ENCODE measurements around the gene NT5M.

NT5M gene

GRCh38 chr17:17354560-17355349, 51.6 kb downstream of the NT5M start:
- peak; percentile 81 for DNase-seq (ENCODE audit: low read depth, low spot score)

GRCh38 chr17:17355426-17355825, 52.3 kb downstream of the NT5M start:
- no peak for DNase-seq (ENCODE audit: low read depth, low spot score)

- peak; percentile 92 for DNase-seq (ENCODE audit: low read depth, low spot score)
Observed at GRCh38 chr17:17356149-17356930, 53.2 kb downstream of the NT5M start.

- no peak for DNase-seq (ENCODE audit: low read depth, low spot score)
Observed at GRCh38 chr17:17356931-17357270, 53.7 kb downstream of the NT5M start.

- DNase-seq (ENCODE audit: low read depth, low spot score), result no peak
Observed at GRCh38 chr17:17358060-17358751, 55.0 kb downstream of the NT5M start.

- no peak for DNase-seq (ENCODE audit: low read depth, low spot score)
Observed at GRCh38 chr17:17358866-17359265, 55.7 kb downstream of the NT5M start.

GRCh38 chr17:17359271-17359670, 56.1 kb downstream of the NT5M start:
- DNase-seq (ENCODE audit: low read depth, low spot score), result no peak

GRCh38 chr17:17360087-17360730, 57.0 kb downstream of the NT5M start:
- no peak for DNase-seq (ENCODE audit: low read depth, low spot score)

- DNase-seq (ENCODE audit: low read depth, low spot score), result no peak
Observed at GRCh38 chr17:17361543-17361866, 58.3 kb downstream of the NT5M start.

- no peak for DNase-seq (ENCODE audit: low read depth, low spot score)
Observed at GRCh38 chr17:17361867-17362539, 58.8 kb downstream of the NT5M start.

GRCh38 chr17:17362540-17362930, 59.4 kb downstream of the NT5M start:
- DNase-seq (ENCODE audit: low read depth, low spot score), result no peak

- no peak for DNase-seq (ENCODE audit: low read depth, low spot score)
Observed at GRCh38 chr17:17363638-17364337, 60.6 kb downstream of the NT5M start.

- no peak for DNase-seq (ENCODE audit: low read depth, low spot score)
Observed at GRCh38 chr17:17364338-17364667, 61.1 kb downstream of the NT5M start.

GRCh38 chr17:17365476-17366110, 62.4 kb downstream of the NT5M start:
- no peak for DNase-seq (ENCODE audit: low read depth, low spot score)

- DNase-seq (ENCODE audit: low read depth, low spot score), result no peak
Observed at GRCh38 chr17:17366235-17366634, 63.1 kb downstream of the NT5M start.

- DNase-seq (ENCODE audit: low read depth, low spot score), result no peak
Observed at GRCh38 chr17:17366941-17367875, 64.0 kb downstream of the NT5M start.

- DNase-seq (ENCODE audit: low read depth, low spot score), result no peak
Observed at GRCh38 chr17:17367931-17368330, 64.8 kb downstream of the NT5M start.

- no peak for DNase-seq (ENCODE audit: low read depth, low spot score)
Observed at GRCh38 chr17:17370711-17371110, 67.5 kb downstream of the NT5M start.

GRCh38 chr17:17372856-17373520, 69.8 kb downstream of the NT5M start:
- no peak for DNase-seq (ENCODE audit: low read depth, low spot score)

Measured in ELF-1 (cell line).